Measurements from ENCODE around the gene MSX2. TPM values are rescaled to one million over a fixed set of nuclear protein-coding genes. Genes with fewer than 3 reads are reported as not detected.

Gene MSX2
- total and polyA plus RNA-seq, 3 donors from 2014 or later: 15.8 to 39.2 (median 37.7) TPM

DNA sequence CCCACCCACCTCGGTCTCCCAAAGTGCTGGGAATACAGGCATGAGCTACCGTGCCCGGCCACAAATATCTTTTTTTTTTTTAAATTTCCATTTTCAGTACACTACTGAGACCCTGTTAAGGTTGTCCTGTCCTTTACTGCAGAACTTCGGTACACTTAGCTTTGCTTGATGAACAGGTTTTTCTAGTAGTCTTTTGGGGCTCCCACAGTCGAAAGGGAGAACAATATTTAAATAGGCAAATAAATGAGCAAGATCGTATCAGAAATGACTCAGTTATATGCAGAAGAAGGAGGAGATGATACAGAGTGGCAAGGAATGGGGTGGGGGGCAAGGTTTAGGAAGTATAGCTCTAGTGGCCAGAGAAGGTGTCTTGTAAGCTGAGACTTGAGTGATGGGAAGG lies 52.7 kb downstream of the MSX2 start:
- TF ChIP-seq POLR2A (IDR thresholded peaks at IDR 0.05): no peak
- TF ChIP-seq, protein P1, sequence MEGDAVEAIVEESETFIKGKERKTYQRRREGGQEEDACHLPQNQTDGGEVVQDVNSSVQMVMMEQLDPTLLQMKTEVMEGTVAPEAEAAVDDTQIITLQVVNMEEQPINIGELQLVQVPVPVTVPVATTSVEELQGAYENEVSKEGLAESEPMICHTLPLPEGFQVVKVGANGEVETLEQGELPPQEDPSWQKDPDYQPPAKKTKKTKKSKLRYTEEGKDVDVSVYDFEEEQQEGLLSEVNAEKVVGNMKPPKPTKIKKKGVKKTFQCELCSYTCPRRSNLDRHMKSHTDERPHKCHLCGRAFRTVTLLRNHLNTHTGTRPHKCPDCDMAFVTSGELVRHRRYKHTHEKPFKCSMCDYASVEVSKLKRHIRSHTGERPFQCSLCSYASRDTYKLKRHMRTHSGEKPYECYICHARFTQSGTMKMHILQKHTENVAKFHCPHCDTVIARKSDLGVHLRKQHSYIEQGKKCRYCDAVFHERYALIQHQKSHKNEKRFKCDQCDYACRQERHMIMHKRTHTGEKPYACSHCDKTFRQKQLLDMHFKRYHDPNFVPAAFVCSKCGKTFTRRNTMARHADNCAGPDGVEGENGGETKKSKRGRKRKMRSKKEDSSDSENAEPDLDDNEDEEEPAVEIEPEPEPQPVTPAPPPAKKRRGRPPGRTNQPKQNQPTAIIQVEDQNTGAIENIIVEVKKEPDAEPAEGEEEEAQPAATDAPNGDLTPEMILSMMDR (IDR thresholded peaks at IDR 0.05): no peak
- Histone ChIP-seq H3K36me3 (ENCODE audit: low read depth, missing control alignments) (no peaks in the 10 kb centered on the region), H3K4me1 (no peaks in the 10 kb centered on the region), H3K4me3 (no peak overlapping the region), H3K27me3 (no peaks in the 10 kb centered on the region), H3K9me3 (no peaks in the 10 kb centered on the region), H3K27ac (no peak overlapping the region)
- DNase-seq: no peak
- WGBS, 2 donors: 89 to 97% methylated on average over 6 of the region's 6 CpGs
- intact Hi-C loops (cut with DNase I; ENCODE audit: low total_unique reads): no loop called here

DNA sequence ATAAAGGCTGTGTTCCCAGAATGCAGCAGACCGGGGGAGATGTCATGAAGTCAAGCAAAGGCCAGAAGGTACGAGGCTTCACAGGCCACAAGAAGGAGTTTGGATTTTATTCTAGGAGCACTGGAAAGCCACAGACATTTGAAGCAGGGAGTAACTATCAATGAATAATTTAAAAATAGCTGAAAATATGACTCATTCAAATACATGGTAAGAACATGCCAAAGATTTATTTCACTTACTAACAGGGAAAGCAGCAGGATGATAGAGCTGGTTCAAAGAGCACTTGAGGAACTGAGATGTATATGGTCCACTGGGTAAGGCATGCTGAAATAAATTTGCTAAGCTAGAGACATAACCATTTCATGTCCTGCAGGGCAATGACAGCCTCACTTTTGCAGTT lies 53.2 kb downstream of the MSX2 start:
- no peaks in the 10 kb centered on the region for H3K4me1 ChIP-seq
- H3K36me3 ChIP-seq (ENCODE audit: low read depth, missing control alignments): no peaks in the 10 kb centered on the region
- no peaks in the 10 kb centered on the region for H3K27me3 ChIP-seq
- H3K9me3 ChIP-seq: no peaks in the 10 kb centered on the region
- H3K4me3 ChIP-seq: no peak overlapping the region
- no peak for TF ChIP-seq POLR2A (IDR thresholded peaks at IDR 0.05)
- TF ChIP-seq, protein P1 (IDR thresholded peaks at IDR 0.05): no peak
- DNase-seq: no peak
- H3K27ac ChIP-seq: no peak overlapping the region
- 69 to 70% methylated on average over 2 of the region's 2 CpGs for WGBS, 2 donors
- intact Hi-C loops (cut with DNase I; ENCODE audit: low total_unique reads): no loop called here

Small RNA genes lying within 50 kb of the gene (microRNA-seq; reads per million reads assigned to microRNA genes)
- 0 reads per million in 2 donors for gene MIR4634 (ENCODE audit: borderline number of aligned reads in 2 of 2, borderline replicate concordance in 1 of 2)

Small RNA genes lying within 50 kb of the gene (small RNA-seq; reads per million reads assigned to genes)
- 0 to 0.18 reads per million in 2 donors for gene MIR4634
